ENCODE measurements around the gene PGLYRP1. TPM values are rescaled to one million over a fixed set of nuclear protein-coding genes. Genes with fewer than 3 reads are reported as not detected.

The PGLYRP1 gene
- total and polyA plus RNA-seq, 2 of the 4 experiments (the other 2 are of a cell fraction) = not detected

GRCh38 chr19:46036744-46037128 is 13.9 kb upstream of the PGLYRP1 start:
- H3K9me3 ChIP-seq (ENCODE audit: control insufficient read depth, insufficient read depth, low read length) = no peaks in the 10 kb centered on the region
- no TSS peak for BruUV-seq (replicated peaks)
- H3K79me1 ChIP-seq (ENCODE audit: low read depth in 1 of 2, low read length in 2 of 2) = no peaks in the 10 kb centered on the region
- in situ Hi-C loops (cut with MboI; ENCODE audit: low sequenced_read_pairs) (no loop called here), dilution Hi-C loops (cut with HindIII; ENCODE audit: low sequenced_read_pairs, unreplicated experiment) (no loop called here), intact Hi-C loops (cut with micrococcal nuclease) (no loop called here)
- no peak overlapping the region for H4K8ac ChIP-seq (ENCODE audit: low read depth in 2 of 2, low read length in 2 of 2)
- ChIA-PET CTCF (interaction anchor here (1.5 kb wide), 1 partner anchor 8 kb away, joined by 5 read pairs; no protein-coding TSS in a partner anchor), POLR2A (ENCODE audit: unreplicated experiment) (no interaction called here)
- H2BK15ac ChIP-seq (ENCODE audit: low read depth, low read length) = no peak overlapping the region
- H3K4me3 ChIP-seq (ENCODE audit: insufficient read depth, low read depth, low read length) = no peak overlapping the region
- H2AK5ac ChIP-seq (ENCODE audit: low read depth, low read length) = no peak overlapping the region
- H3K23ac ChIP-seq (ENCODE audit: low read depth, low read length) = no peak overlapping the region
- H3K9ac ChIP-seq (ENCODE audit: low read depth, low read length) = no peak overlapping the region
- no peak overlapping the region for H2BK20ac ChIP-seq (ENCODE audit: low read depth, low read length)
- H3K4me2 ChIP-seq (ENCODE audit: low read depth, low read length) = no peak overlapping the region
- H4K5ac ChIP-seq (ENCODE audit: low read depth, low read length) = no peak overlapping the region
- no peak for ATAC-seq (ENCODE audit: low read depth)
- no peak overlapping the region for H3K56ac ChIP-seq (ENCODE audit: extremely low read depth, insufficient read depth, low read length)
- 41% methylated on average over 2 of the region's 3 CpGs; no CpG with 5 or more reads in 1 of the 2 experiments for WGBS, 2 experiments (ENCODE audit: extremely low coverage in 2 of 2, insufficient read length in 1 of 2)
- no peaks in the 10 kb centered on the region for H4K20me1 ChIP-seq (ENCODE audit: insufficient read depth, low read length)
- H3K18ac ChIP-seq (ENCODE audit: low read depth, low read length) = no peak overlapping the region
- no peak overlapping the region for H2AK9ac ChIP-seq (replicated peaks; ENCODE audit: low read depth, low read length, poor library complexity)
- no peaks in the 10 kb centered on the region for H3K4me1 ChIP-seq (ENCODE audit: control insufficient read depth, insufficient read depth, low read length)
- no peak overlapping the region for H2BK5ac ChIP-seq (ENCODE audit: low read depth, low read length, poor library complexity, severe bottlenecking)
- no peaks in the 10 kb centered on the region for H3K9me1 ChIP-seq (ENCODE audit: insufficient read depth, low read length)
- no peaks in the 10 kb centered on the region for H3K36me3 ChIP-seq (ENCODE audit: control insufficient read depth, insufficient read depth, low read length)
- peaks cover 40% of the 10 kb centered on the region for H3K27me3 ChIP-seq (ENCODE audit: control insufficient read depth, insufficient read depth, low read length)
- H4K91ac ChIP-seq (ENCODE audit: insufficient read depth, low read depth, low read length) = no peak overlapping the region
- no peak overlapping the region for H2AFZ ChIP-seq (replicated peaks; ENCODE audit: low read length, poor library complexity)
- no peak overlapping the region for H3K4ac ChIP-seq (ENCODE audit: low read depth, low read length)
- no peak for TF ChIP-seq NFE2L2 (IDR thresholded peaks at IDR 0.05; ENCODE audit: low read depth, low read length)
- no peak for TF ChIP-seq MAZ (IDR thresholded peaks at IDR 0.05; ENCODE audit: borderline replicate concordance, low read depth, low read length)
- TF ChIP-seq CTCF (conservative IDR thresholded peaks at IDR 0.05; ENCODE audit: low read depth, low read length) = no peak
- TF ChIP-seq CHD1 (IDR thresholded peaks at IDR 0.05; ENCODE audit: low read depth, low read length) = no peak
- TF ChIP-seq SMC3 (IDR thresholded peaks at IDR 0.05; ENCODE audit: low read depth, low read length) = no peak
- TF ChIP-seq BHLHE40 (IDR thresholded peaks at IDR 0.05; ENCODE audit: low read depth, low read length) = no peak
- no peak for TF ChIP-seq RCOR1 (IDR thresholded peaks at IDR 0.05; ENCODE audit: insufficient replicate concordance, low read length)
- TF ChIP-seq, protein P1, sequence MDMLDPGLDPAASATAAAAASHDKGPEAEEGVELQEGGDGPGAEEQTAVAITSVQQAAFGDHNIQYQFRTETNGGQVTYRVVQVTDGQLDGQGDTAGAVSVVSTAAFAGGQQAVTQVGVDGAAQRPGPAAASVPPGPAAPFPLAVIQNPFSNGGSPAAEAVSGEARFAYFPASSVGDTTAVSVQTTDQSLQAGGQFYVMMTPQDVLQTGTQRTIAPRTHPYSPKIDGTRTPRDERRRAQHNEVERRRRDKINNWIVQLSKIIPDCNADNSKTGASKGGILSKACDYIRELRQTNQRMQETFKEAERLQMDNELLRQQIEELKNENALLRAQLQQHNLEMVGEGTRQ (IDR thresholded peaks at IDR 0.05; ENCODE audit: low read depth, low read length) = no peak
- TF ChIP-seq RFX5 (IDR thresholded peaks at IDR 0.05; ENCODE audit: low read depth, low read length) = no peak
- TF ChIP-seq FOS (IDR thresholded peaks at IDR 0.05; ENCODE audit: low read depth, low read length) = no peak
- TF ChIP-seq POLR2A (IDR thresholded peaks at IDR 0.05; ENCODE audit: low read depth, low read length) = no peak
- TF ChIP-seq CEBPB (IDR thresholded peaks at IDR 0.05; ENCODE audit: low read depth, low read length) = no peak
- TF ChIP-seq MAFK (IDR thresholded peaks at IDR 0.05; ENCODE audit: low read depth, low read length) = no peak
- TF ChIP-seq, protein P2, sequence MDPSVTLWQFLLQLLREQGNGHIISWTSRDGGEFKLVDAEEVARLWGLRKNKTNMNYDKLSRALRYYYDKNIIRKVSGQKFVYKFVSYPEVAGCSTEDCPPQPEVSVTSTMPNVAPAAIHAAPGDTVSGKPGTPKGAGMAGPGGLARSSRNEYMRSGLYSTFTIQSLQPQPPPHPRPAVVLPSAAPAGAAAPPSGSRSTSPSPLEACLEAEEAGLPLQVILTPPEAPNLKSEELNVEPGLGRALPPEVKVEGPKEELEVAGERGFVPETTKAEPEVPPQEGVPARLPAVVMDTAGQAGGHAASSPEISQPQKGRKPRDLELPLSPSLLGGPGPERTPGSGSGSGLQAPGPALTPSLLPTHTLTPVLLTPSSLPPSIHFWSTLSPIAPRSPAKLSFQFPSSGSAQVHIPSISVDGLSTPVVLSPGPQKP (IDR thresholded peaks at IDR 0.05; ENCODE audit: borderline replicate concordance, low read depth, low read length) = no peak
- no peak for TF ChIP-seq RAD21 (IDR thresholded peaks at IDR 0.05; ENCODE audit: low read length)
- TF ChIP-seq MXI1 (IDR thresholded peaks at IDR 0.05; ENCODE audit: borderline replicate concordance, low read depth, low read length) = no peak
- H3K14ac ChIP-seq (replicated peaks; ENCODE audit: low read depth, low read length) = no peak overlapping the region
- no peak overlapping the region for H3K27ac ChIP-seq (ENCODE audit: insufficient read depth, low read length)
- DNase-seq = no peak
- no peak overlapping the region for H2BK120ac ChIP-seq (ENCODE audit: low read depth, low read length)
